Tongue (tissue), 2 donors: Measurements from ENCODE around the gene SNED1. TPM values are rescaled to one million over a fixed set of nuclear protein-coding genes. Genes with fewer than 3 reads are reported as not detected.

Experiments
- DNase-seq: peaks from one replicate; pipeline ENCODE4 v3.0.0-alpha.2; 2015
- total RNA-seq: library from RNA; depleted of rRNA; stranded (reverse); fragments of >200 nt; gene quantifications from one replicate; pipeline ENCODE4 v1.2.3, GENCODE V29; 2014

Gene SNED1
- total RNA-seq, 1 donor from 2014 or later: 15.0 TPM

DNA sequence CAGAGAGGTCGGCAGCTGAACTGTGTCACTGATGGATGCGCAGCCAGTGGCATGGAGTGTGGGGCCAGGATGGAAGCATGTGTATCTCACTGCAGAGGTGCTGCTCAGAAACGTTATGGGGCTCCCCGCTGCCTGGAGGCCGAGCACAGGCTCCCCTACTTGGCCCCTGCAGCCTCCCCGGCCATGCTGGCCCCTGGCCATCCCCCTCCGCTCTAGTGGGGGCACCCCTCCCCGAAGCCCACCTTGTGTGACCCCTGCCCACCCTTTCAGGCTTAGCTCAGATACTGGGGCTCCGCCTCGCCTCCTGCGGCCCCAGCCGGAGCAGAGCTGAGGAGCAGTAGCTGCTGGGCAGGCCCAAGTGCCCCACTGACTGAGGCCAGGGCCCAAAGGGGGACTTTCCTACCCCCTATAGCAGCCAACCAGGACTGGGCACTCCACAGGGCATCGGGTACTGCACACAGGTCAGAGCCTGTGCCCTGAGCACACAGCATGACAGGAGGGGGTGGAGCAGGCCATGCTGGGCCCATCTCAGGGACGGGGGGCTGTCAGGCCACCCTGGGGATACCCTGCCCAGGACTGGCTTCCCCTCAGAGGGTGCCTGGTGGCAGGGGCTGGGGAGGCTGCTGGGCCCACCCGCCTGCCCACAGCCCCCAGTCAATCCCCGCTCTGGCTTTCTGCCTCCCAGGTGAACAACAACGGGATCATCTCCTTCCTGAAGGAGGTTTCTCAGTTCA is 31.3 kb downstream of the SNED1 start:
- no peak for DNase-seq

DNA sequence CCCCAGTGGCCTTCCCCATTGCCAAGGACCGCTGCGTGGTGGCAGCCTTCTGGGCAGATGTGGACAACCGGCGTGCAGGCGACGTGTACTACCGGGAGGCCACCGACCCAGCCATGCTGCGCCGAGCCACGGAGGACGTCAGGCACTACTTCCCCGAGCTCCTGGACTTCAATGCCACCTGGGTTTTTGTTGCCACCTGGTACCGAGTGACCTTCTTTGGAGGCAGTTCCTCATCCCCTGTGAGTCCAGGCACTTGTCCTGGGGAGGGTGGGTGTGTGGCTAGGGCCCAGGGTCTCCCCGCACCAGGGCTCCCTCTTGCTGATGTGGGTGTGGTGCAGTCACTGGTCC is 31.9 kb downstream of the SNED1 start:
- DNase-seq: no peak

DNA sequence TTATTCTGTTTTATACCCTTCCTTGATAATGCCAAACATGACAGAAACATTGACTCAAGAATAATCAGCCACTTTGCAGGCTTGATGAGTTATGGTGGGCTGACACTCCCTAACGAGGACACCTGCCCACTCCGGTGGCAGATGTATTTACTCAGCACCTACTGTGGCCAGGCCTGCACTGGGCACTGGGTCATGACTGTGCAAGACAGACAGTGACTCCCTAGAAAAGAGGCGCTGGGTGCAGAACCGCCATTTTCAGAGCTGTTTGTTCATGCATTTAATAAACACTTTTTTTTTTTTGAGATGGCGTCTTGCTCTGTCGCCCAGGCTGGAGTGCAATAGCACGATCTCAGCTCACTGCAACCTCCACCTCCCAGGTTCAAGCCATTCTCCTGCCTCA is 32.5 kb downstream of the SNED1 start:
- DNase-seq: no peak

DNA sequence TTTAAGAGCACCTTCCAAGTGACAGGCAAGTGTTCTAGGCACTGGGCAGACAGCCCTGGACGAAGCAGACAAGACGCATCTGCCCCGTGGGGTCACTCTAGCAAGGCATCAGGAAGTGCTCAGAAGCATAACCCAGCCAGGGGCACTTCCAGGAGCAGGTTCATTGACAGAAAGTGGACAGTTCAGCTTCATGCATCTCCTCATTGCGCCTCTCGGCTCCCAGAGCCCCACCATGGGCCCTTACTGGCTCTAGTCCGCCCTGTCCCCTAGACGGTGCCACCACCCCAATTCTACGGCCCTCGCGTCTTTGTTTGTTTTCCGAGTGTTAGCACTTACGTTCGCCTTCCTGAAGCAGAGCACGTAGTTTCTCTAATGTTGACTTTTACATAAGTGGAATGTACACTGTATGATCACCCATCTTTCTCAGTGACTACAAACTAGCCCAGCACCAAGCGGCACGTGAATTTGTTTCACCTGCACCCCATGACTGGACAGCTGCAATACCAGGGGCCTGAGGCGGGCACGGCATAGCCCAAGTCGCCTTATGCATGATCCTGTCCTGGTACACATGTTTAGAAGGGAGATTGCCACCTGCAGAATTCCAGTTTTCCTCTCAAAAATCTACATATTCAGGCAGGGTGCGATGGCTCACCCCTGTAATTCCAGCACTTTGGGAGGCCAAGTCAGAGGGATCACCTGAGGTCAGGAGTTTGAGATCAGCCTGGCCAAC is 33.2 kb downstream of the SNED1 start:
- DNase-seq: no peak

DNA sequence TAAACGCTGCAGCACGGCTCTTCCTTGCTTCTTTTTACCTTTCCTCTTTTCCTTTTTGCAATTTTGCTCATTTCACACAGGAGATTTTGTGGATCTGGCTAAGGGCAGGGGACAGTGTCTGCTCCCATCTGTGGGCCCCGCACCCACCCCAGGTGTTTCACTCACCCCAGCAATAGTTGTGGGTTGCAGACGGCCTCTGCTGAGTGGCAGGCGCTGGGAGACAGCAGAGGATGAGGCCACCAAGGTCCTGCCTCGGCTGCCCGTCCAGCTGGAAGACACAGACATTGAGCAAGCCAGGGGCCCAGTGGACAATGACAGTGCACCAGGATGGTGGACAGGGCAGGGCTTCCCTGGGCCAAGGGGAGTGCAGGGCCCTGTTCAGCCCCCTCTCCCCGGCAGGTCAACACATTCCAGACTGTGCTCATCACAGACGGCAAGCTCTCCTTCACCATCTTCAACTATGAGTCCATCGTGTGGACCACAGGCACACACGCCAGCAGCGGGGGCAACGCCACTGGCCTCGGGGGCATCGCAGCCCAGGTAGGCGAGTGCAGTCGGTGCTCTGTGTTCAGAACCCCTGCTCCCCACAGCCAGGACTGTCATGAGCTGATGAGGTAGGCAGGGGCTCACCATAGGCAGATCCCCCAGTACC is 35.0 kb downstream of the SNED1 start:
- no peak for DNase-seq

DNA sequence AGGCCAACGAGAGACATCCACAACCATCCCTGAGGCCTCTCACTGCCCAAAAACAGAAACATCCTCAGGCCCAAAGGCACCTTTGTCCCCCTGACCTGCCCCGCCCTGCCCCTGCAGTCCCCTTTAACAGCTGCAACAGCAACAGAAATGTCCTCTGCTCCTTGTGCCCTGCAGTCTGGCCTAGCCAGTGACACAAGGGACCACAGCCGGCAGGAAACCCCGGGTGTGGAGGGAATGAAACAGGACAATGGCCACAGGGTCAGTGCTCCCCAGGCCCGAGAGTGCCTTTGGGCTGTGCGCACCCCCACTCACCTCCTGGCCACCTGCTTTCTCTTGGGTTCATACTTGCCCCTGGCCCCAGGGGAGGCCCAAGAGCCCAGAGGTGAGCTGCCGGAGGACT is 35.6 kb downstream of the SNED1 start:
- DNase-seq: no peak

DNA sequence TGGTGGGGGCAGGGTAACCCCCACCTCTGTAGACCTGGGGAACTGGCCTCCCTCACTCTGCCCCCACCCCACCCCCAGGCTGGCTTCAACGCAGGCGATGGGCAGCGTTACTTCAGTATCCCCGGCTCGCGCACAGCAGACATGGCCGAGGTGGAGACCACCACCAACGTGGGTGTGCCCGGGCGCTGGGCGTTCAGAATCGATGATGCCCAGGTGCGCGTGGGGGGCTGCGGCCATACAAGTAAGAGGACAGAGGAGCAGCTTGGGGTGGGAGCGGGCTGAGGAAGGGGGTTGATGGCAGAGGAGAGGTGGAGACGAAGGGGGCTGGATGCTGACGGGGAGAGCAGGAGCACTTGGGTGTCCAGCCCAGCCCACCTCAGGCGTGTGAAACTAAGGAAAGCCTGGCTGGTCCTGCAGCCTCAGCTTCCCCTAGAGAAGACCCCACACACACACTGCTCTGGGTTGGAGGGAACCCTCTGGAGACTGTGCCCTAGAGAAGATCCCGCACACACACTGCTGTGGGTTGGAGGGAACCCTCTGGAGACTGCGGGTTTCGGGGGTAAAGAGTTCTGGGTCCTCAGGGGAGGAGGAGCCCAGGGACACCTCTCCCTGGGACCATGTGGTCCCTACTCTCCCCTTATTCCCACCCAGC is 36.2 kb downstream of the SNED1 start:
- DNase-seq: no peak

DNA sequence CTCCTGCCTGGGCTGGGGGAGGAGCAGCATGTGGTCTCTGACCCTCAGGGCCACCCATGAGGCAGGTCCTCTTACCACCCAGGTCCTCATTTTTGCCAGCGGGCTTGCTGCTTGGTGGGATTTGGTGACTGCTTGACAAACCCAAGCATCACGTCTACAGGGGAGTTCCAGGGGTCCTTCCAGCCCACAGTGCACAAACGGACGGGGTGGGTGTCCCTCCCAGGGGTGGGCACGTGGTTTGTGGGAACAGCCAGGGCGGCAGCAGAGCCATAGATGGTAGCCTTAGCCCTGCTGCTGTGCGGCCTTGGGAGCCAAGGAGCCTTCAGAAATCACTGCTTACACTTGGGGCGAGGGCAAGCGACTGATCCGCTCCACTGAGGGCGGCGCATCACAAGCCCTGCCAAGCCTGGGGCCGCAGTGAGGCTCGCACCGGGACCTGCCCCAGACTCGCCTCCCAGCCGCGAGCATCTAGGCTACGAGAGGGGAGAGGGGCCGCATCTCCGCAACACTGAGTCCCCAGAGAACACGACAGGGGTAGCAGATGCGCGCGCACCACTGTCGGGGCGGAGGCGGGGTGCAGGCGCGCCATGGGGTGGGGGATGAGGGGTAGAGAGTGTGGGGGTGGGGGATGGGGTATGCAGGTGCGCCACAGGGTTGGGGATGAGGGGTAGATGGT is 36.9 kb downstream of the SNED1 start:
- peak; percentile 4 for DNase-seq

DNA sequence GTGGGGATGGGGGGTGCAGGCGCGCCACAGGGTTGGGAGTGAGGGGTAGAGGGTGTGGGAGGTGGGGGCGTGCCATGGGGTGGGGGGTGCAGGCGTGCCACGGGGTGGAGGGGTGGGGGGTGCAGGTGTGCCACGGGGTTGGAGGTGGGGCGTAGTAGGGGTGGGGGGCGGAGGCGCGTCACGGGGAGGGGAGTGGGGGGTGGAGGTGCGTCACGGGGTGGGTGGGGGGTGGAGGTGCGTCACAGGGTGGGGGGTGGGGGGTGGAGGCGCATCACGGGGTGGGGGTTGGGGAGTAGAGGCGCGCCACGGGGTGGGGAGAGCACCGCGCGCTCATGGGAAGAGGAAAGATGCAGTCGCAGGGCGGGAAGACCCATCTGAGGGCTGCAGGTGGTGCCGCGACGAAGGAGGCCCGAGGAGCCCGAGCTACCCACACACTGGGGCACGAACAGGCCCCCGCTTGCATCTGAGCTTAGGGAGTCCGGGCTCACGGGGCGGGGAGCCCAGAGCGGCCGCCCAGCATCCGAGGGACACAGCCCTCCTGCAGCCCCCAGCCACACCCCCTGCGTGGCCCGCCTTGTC is 37.5 kb downstream of the SNED1 start:
- DNase-seq: peak; percentile 12

DNA sequence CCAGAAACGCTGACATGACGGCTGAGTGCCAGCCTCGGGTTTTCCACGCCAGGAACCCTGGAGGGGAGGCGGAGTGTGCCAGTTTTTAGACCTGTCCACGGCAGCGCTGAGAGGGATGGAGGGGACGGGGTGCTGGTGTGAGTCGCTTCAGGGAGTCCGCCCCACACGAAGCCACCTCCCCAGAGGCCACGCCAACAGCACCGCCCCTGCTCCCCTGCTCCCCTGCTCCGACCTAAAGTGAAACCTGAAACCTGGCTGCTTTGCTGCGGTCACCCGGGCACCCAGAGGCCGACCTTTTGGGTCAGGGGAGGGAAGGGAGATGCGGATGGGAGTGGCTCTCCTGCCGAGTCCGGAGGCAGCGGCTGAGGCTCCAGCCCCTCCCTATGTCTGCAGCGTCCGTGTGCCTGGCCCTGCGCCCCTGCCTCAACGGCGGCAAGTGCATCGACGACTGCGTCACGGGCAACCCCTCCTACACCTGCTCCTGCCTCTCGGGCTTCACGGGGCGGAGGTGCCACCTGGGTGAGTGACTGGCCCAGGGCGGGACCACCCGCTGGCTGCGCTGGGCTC is 38.1 kb downstream of the SNED1 start:
- no peak for DNase-seq

DNA sequence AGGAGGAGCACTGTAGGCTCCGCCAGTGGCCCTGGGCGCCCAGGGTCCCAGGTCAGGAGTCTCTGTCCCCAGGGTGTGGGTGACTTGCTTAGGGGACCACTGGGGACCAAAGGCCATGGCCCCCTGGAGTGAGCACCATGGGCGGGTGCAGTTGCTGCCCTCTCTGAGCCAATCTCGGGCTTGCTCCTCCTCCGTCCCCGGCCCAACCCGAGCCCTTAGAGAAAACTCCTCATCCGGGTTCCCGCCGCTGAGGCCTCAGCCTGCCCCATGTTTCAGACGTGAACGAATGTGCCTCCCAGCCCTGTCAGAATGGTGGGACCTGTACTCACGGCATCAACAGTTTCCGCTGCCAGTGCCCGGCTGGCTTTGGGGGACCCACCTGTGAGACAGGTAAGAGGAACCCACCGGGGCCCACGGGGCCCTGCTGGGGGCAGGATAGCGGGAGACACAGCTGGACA is 38.6 kb downstream of the SNED1 start:
- no peak for DNase-seq

DNA sequence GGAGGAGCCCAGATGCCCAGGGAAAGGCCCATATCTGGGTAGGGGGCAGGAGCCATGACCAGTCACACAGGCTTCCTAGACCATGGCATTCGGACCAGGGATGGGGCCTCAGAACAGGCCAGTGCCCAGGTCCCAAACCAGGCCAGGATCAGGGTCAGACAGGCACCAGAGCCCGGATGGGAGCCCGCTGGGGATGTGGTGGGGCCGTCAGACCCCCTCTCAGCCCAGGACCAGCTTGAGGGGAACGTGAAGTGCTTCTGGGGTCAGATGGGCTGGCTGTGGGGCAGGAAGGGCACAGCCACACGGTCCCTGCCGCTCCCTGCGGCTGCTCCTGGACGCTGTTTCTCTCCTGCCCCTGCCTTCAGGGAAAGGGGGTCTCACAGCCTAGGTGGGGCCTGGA is 39.1 kb downstream of the SNED1 start:
- DNase-seq: no peak

DNA sequence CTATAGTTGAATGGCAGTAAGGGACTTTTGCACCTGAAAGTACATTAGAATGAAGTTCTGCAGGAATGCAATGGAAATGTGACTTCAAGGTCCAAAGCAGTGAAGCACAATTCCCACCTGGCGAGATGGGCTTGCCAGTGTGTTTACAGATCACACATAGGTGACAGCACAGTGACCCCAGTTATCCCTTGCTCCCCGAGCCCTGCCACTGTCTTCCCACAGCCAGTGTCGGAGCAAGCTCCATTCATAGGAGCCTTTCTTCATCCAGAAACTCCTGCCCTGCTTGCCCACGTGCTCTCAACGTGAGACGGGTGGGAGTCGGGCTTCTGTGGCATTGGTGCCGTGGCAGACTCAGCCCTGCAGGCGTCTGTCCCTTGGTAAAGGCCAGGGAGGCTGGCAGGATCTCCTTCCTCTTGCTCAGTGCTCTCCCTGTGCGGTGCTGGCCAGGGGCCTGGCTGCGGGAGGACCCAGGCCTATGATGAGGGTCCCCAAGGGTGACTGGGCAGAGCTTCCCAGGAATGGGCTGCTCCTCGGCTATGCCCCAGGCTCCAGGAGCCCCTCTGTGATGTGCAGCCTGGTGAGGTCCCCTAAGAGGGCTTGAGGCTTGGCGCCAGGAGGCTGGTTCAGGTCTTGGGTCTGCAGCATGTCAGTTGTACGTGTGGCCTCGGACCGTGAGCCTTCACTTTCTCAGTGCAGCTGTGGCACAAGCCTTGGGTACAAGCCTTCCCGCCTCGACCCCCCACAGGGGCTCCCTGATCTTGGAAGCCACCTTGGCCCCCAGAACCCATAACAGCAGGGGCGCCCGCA is 40.2 kb downstream of the SNED1 start:
- no peak for DNase-seq

DNA sequence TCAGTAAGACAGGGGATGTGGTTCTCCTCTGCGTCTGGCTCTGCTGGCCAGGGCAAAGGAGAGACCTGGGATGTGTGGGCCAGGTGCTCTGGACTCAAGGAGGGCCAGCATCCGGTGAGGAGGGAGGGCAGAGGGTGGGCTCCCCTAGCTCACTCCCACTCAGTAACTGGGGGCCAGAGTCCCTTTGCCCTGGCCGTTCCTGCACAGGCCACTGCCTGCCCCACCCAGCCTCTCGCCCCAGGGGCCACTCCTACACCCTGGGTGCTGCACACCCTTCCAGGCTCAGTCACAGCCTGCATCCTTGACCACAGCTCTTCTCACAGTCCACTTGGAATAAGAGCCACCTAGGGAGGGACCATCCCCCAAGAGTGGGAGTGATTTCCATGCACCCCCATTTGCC is 41.0 kb downstream of the SNED1 start:
- no peak for DNase-seq

DNA sequence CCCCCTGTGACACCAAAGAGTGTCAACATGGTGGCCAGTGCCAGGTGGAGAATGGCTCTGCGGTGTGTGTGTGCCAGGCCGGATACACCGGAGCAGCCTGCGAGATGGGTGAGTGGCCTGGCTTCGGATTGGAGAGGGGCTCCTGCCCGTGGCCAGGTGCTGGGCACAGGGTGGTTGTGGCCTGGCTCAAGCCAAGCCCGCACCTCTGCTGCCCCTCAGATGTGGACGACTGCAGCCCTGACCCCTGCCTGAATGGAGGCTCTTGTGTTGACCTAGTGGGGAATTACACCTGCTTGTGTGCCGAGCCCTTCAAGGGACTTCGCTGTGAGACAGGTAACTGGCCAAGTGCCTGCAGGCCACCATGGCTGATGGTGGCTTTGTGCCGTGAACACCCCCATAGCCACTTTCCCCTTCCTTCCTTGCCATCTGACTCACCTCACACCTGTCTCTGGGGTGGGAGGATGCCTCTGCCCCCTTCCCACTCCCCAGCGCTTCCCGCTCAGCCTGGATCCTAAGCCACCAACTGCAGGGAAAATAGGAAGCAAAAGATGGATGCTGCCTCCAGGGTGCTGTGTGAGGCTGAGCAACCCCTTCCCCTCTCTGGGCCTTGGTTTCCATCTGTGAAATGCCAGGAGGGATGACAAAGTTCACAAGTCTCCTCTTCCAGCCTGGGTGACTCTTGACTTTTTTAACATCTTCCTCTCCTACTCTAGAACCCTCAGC is 41.8 kb downstream of the SNED1 start:
- DNase-seq: no peak

DNA sequence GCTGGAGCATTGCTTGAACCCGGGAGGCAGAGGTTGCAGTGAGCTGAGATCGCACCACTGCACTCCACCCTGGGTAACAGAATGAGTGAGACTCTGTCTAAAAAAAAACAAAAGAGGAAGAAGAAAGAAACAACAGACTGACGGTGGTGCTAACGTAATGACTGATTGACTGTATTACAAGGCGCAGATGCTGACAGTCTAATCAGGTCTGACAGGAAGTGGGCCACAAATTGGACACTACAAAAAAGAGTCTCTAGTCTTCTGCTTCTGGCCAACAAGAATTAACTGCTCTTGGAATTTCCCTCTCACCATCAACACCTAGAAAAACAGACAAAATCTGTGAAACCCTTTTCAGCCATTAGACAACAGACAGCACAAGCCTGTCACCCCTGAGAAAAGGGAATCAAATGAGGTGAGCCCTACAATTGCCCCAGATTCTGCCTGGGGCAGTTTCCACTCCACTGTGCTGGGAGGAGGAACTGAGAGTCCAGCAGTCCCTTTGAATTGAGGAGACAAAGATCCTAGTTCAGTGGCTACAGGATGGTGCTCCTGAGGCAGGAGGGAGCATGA is 43.3 kb downstream of the SNED1 start:
- no peak for DNase-seq

DNA sequence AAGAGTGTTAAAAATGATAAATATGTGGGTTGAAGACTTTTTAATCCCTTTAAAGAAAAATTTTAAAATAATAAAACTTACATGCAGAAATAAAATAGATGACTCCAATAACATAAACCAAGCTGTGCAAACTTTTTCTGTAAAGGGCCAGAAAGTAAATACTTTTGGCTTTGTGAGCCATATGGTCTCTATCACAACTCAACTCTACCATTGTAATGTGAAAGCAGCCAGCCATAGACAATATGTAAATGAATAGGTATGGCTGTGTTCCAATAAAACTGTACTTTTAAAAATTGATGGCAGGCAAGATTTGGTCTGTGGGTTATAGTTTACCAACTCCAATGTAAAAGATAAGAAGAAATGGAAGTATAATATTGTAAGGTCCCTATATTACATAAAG is 45.2 kb downstream of the SNED1 start:
- no peak for DNase-seq

DNA sequence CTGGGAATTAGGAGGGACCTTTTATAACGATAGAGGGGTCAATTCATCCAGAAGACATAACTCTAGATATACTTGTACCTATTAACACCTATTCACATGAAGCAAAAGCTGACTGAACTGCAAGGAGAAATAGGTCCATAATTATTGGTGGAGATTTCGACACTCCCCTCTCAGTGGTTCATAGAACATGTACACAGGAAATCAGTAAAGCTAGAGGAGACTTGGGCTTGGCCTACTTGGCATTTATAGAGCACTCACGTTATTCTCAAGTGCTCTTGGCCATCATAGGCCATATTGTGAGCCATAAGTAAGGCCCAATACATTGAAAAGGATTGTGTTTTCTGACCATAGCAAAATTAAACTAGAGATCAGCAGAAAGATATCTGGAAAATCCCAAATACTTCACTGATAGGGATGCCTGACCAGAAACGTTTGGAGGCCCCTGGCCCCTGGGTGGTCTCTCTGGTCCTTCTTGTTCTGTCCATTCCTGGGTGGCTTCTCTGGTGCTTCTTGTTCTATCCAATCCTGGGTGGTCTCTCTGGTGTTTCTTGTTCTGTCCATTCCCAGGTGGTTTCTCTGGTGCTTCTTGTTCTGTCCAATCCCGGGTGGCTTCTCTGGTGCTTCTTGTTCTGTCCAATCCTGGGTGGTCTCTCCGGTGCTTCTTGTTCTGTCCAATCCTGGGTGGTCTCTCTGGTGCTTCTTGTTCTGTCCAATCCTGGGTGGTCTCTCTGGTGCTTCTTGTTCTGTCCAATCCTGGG is 49.0 kb downstream of the SNED1 start:
- no peak for DNase-seq
